ENCODE measurements around the gene ABCC4.

Gene ABCC4

DNA sequence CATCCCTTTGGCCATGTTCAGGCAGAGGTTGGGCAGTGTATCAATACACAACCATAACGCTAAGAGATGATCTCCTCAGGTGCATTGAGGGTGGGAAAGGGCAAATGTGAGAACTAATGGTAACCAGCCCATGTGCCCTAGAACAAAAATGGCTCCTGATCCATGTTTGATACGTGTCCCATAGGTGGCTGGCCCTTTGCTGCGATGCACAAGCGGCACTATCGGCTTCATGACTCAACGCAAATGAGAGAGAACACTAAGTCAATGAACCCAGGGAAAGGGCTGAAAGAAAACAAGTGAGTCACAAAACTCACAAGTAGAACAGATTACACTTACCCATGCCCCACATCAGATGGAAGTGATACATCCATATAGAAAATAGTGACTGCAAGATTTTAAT is 201.7 kb downstream of the ABCC4 start:
- DNase-seq = no peak

DNA sequence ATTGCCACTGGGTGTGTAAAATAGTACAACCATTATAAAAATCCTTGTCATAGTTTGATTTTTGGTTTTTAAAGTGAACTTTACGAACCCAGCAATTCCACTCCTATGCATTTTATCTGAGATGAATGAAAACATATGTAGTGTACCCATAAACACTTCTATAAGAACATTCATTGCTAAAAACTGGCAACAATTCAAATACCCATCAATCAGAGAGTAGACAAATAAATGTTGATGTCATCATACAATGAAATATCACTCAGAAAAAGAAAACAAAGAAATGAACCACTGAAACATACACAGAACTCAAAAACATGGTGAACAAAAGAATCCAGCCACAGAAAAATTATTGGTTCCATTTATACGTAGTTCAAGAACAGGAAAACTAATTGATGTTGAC is 202.3 kb downstream of the ABCC4 start:
- DNase-seq = no peak

DNA sequence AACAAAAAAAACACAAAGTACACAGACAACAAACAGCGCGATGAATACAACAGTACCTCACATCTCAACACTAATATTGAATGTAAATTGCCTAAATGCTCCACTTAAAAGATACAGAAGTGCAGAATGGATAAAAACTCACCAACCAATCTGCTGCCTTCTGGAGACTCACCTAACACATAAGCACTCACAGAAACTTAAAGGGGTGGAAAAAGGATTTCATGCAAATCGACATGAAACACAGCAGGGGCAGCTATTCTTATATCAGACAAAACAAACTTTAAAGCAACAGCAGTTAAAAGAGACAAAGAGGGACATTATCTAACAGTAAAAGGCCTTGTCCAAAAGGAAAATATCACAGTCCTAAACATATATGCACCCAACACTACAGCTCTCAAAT is 209.5 kb downstream of the ABCC4 start:
- no peak for DNase-seq

DNA sequence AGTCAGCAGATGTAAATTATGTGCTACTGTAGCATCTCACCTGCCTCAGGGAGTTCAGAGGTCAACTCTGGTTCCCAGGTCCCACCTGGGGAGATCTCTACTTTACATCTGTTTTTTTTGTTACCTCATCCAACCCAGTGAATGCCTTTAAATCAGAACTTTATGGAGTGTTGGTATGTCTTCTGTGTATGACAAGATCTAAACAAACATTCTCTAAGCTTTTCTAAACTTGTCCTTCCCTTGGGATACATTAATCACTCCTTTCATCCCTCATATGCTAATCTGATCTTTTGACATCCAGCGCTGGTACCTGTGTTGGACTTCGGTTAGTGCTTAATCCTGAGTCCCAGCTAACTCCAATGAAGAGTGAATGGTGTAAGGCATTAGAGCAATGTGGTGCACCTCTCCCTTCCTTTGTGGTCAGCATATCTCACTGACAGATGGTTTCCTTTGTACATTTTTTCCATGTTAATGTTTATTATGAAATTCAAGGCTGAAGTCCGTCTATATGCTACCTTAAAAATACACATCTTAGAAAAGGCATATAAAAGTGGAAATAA is 213.4 kb downstream of the ABCC4 start:
- no peak for DNase-seq

DNA sequence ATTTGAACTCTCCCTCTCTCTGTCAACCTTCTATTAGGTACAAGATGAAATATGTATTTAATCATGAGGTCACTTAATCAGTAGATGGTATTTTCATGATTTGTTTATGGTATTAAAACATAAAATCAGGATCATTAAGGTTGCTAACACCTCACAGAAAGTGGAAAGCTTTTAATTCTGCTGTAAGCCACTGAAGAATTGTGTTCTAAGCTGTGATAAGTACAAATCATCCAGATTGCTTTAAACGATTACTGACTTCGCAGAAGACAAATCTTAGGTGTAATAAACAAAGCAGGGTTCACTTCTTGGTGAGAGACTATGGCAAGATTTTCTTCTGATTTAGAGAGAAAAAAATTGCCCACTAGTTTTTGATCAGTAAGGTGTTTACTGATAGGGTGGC is 214.5 kb downstream of the ABCC4 start:
- DNase-seq = no peak

DNA sequence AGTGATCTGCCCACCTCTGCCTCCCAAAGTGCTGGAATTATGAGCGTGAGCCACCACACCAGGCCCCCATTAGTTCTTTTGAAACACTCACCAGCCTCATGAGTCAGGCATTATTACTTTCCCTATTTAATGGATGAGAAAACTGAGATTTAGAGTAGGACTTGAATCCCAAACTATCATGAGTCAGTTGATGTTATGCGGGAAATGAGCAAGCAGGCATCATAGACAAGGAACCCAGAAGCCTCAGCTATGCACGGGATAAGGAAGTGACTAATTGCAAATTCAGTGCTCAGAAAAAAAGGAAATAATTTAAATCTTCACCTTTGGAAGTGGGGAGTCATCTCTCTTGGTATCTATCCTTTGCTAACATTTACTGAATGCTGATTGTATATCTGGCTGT is 217.5 kb downstream of the ABCC4 start:
- DNase-seq = no peak

DNA sequence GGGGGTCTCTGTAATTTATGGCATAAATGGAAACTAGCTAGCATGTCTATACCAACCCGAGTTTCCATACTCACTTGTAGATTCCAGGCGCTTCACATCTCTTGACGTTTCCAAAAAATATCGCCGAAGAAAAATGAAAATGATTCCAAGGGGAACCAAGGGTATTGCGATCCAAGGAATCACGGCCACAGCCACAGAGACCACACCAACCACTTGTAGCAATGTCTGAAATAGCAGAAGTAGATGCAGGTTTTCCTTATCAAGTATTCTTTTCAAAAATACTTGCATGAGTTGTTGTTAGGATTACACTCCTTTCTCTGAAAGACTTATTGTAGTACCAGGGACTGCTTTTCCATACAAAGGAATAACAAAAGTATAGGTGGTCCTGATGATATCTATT is 218.2 kb downstream of the ABCC4 start:
- no peak for DNase-seq

DNA sequence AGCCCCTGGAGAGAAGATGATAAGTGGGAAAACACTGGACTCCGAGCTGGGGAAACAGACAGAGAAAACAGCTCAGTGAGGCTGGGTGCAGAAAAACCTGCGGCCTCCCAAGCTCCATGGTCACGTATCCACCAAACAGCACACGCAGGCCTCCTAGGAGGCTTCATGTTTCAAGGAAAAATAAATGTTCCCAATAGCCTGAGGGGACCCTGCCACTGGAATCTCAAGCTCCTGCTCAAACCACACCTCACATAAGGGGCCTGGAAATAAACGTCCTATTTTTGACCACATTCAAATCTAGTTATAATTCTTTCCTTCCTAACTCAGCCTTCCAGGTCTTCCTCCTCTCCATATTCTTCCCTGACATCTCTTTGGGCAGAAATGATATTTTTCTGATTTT is 225.7 kb downstream of the ABCC4 start:
- no peak for DNase-seq

DNA sequence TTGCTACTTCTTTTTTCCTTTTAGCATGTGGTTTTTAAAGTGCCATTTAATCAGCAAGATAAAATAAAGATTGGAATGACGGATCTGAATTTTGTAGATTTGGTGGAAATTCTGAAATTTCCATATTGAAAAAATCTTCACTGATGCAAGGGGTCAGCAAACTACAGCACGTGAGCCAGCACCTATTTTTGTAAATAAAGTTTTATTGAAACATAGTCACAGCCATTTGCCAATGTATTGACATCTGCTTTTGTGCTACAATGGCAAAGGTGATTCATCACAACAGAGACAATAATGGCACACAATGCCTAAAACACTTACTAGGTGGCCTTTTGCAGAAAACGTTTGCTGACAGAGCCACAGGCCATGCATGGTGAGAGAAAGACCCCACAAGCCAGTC is 226.4 kb downstream of the ABCC4 start:
- no peak for DNase-seq

DNA sequence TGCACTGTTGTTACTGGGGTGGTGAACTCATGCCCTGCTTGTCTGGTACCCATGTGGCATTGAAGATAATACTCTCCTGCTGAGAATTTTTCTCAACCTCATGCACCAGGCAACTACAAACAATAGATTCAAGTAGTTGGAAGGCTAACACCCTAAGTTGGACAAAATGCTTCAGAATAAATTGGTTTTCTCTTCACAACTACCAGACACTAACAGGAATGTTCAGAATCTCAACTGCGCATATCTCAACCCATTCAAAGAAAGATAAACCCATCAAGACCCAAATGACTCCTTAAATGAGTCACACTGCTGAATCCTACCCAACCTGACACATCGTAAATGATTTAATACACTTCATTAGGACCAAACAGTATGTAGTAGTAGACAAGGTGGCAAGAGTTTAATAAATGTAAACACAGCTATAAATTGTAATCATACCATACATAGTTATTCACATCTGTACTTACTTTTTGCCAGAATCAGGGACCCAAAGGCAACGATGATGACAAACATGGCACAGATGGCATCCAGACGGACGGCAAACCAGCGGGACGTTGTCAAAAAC is 227.4 kb downstream of the ABCC4 start:
- DNase-seq = no peak

DNA sequence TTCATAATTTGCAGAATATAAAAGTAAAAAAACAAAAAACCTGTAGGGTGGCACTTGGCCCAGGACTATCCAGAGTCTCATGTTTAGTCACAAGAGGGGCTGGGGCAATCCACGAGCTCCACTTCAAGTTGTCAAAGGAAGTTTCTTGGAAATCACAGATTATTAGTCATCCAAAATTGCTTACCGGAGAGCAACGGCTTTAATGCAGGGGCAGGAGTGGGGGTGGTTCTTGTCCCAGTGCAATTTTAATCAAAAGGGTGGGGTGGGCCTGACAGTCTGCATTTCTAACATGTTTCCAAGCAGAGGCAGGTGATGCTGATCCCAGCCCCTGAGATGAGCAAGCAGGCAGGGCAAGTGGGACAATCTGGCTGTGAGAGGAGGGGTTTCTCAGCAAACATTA is 233.9 kb downstream of the ABCC4 start:
- no peak for DNase-seq

DNA sequence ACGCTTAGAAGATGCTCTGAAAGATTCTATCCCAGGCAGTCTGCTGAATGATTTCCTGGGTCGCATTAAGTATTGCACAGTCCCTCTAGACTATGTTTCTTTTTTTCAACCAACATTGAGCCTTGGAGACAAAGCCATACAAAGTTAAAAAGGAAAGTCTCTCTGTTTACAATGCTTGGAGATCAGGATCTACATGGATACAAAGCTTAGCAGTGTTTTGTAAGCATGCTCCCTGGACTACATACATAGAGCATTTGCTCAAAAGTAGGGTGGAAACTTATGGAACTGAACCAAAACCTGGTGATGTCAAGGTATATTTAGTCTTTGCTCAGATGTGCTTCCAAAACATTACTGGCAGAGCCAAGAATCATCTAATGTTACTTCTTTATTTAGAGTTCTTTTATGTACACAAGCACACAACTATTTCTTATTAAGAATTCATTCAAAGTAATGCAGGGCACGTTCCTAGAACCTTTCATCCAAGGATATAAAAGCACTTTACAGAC is 241.2 kb downstream of the ABCC4 start:
- DNase-seq = no peak

DNA sequence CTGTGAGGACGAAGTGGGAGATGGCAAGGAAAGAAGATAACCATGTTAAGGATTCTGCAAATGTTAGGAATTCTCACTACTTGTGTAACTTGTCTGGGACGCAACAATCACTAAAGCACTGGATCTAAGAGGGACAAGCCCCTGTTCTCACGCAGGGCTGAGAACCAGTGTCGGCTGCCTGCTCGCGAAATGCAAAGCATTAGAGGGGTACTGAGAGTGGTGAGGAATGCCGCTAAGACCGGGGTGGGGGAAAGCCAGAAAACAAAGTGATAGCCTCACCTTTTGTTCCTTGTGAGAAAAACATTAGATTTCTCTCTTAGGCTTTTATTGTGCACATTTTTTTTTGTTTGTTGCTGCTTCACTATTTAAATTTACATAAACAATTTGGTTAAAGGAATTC is 241.9 kb downstream of the ABCC4 start:
- DNase-seq = no peak

DNA sequence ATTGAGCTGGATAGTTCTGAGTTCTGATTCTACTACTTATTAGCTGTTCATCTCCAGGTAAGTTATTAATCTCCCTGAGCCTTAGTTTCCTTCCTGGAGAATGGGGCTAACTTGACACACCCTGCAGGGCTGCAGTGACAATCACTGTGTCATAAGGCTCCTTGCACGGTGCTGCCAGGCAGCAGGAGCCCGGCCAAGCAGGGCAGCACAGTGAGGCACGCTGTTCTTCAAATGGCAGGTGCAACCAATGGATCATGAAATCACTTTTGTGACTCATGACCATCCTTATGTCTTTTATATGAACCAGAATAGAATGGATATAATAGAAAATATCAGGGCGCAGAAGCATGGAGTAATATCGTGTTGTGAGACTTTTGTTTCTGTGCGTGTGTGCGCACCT is 242.6 kb downstream of the ABCC4 start:
- no peak for DNase-seq

DNA sequence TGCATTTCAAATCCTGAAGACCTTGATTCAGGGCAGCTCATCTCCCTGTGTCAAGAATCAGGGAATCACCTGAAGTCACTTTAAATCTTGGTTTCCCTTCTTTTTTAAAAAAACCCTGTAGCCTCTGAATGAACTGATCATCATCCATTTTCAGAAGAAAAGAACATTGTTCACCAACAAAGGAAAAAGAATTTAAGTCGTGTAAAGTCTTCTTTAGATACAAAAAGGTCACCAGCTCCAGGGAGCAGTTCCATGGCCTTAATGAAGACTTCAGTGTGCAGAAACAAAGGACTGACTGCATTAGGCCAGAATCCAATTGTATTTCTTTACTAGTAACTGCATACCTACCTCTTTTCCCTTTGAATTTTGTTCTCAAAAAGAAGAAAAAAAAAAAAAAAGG is 245.0 kb downstream of the ABCC4 start:
- DNase-seq = no peak

DNA sequence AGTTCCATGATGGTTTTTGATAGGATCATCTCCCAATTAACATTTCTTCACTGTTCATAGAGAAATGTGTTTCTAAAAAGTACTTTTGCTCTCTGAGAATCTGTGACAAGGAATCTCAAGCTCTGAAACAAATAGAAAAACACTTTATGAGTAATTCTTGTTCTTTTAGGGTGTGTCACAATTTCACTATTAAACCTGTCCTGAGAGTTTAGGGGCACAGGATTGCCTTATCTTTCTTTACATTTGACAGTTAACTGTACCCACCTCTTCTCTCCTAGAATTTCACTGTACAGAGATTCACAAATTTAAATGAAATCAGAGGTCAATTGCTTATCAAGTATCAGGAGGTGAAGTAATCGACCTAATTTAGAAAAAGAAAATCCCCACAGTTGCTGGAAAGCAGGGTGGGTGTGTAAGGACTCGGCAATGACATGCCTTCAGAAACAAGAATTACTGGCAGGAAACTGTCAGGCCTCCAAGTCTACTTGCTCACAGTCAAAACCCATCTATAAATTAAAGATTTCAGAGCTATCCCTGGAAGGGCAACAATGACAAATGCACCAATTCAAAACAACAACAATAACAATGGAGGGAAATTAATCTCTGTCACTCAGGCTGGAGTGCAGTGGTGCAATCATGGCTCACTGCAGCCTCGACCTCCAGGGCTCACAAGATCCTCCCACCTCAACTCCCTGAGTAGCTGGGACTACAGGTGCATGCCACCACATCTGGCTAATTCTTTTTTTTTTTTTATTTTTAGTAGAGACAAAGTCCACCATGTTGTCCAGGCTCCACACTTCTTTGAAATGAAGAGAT is 250.2 kb downstream of the ABCC4 start:
- no peak for DNase-seq

DNA sequence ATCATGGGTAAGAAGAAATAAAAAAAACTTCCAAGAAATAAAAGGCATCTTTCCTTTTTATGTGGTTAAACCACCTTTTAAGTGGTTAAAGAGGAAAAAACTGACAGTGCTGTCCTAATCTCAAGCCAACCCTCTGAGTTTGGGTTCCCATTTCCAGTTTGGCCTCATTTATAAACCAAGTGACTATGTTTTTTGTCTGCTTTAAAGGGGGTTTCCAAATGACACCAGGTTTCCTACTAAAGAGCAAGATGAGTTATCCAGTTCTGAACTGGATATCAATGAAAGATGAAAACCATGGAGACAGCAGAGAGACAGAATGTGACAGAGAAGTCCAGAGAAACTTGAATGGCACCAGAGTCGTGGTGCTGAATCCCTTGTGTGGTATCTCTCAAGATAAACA is 251.5 kb downstream of the ABCC4 start:
- no peak for DNase-seq

DNA sequence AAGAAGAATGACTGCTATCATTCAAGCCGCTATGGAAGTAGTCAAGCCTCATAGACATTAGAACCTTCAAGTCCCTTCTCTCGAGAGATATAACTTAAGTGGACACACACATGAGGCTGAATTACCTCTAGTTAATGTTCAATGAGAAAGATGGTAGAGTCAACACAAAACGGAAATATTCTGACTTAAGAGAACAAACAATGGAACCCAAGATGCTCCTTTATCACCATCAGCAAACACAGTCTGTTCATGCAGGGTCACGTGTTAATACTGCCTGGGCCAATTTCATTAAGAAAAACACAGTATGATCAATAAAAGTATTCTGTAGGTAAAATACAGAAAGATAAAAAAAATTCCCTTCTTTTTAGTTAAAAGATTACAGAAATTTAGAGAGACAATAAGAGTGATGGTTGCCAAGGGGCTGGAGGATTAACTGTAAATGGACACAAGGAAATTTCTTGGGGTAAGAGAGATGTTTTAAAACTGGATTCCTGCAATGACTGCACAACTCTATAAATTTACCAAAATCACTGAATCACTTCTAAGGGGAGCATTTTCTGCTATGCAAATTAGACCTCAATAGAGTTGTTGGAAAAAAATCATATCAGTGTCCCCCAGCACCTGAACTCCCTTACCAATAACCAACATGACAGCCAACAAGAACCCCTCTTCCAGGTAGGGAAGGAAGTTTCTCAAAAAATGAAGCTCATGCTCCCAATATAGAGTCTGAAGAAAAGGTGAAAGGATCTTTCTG is 256.6 kb downstream of the ABCC4 start:
- DNase-seq = no peak

DNA sequence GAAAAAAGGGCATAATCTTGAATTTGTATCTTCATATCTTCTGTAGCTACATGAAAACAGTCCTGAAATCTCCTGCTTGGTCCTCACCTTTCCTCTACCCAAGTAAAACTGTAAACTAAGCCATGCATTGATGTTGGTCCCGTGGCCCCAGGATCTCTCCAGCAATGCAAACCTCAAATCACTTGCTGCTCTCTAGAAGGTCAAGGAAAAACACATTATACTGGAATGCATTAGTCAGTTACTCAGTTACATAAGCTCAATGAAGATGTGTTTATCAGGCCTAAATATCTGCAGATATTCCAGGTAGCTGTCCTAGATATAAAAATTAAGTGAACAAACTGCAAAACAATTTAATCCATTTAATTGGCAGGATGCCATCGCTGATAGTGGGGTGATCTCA is 261.8 kb downstream of the ABCC4 start:
- DNase-seq = no peak

DNA sequence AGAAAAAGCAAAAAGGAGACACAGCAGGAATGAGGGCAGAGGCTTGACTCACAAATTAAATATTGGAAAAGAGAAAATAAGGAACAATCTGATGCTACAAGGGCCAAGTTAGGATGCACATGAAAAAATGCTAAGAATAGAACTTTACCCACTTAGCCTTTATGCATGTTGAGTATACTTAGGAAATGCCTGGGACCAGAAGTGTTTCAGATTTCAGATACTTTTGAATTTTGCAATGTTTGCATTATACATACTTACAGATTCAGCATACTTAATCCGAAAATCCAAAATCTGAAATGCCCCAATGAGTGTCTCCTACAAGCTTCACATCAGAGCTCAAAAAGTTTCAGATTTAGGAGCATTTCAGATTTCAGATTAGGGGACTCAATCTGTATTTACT is 262.3 kb downstream of the ABCC4 start:
- DNase-seq = no peak

DNA sequence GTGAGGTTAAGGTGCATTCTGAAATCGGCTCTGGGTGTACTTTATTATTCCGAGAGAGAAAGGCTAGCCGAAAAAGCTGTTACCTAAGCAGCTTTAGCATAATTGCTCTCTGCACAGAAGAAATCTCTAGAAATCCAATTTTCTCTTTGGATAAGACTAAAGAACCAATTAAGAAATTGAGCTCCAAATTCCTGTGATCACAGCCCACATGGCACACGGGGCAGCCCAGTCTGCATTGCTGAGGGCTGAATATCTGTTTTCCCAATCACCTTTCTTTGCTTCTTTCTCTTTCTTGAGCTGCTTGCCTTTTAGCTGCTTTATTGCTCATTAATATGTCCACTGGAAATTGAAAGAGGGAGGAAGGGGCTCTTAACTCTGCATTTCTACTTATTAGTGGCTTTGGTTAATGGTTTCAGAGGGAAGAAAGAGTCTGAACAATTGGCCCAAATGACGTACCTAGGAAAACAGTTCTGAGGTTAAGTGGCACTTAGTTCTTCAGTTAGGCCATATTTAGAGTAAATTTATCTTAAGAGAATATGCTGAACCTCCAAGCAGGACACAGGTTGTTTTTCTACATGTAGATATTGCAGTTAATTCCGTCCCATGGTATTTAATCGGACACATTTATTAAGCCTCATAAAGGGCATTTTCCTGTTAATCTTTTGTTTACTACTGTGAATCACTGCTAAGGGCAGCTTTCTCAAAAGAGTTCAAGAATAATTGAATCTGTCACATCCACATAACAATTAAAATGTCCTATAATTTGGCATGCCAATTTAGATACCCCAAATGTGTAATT is 265.7 kb downstream of the ABCC4 start:
- no peak for DNase-seq

DNA sequence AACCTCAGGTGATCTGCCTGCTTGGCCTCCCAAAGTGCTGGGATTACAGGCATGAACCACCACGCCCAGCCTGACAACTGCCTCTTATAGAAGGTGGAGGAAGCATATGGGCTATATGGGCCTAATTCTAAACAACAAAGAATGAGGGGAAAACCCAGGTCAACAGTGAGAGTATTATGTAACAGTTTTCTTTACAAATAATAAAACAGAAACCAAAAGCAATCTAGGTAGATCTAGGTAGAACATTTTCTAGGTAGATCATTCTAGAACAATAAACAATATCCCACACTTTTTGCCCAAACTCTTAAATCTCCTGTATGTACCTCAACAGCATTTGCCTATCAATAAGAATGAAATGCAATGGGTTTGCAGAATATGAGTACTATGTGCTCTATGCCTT is 267.4 kb downstream of the ABCC4 start:
- no peak for DNase-seq

DNA sequence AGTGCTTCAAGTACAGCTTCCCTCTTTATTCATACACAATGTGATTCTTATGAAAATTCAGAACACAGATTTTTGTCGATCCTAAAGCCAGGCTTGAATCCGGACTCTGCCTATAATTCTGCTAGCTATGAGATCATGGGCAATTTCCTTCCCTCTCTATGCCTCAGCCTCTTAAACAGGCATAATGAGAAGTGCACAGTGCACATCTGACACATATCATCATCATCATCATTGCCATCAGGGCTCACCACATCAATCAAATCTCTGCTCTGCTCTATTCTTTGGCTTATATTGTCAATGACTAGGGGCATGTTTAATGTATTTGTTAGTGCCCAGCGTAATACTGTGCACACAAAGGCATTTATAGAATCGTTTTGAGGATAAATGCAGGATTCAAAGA is 269.1 kb downstream of the ABCC4 start:
- DNase-seq = no peak

Measured in NCI-H1930 (cell line).